GM21786 (cell line): ENCODE measurements around the gene ZNF536.

Source experiments
- ATAC-seq: cut with Tn5 transposase; IDR thresholded peaks from one replicate; pipeline ENCODE4 v1.9.1; 2021; ENCODE audit not compliant: unreplicated experiment

Gene ZNF536

DNA sequence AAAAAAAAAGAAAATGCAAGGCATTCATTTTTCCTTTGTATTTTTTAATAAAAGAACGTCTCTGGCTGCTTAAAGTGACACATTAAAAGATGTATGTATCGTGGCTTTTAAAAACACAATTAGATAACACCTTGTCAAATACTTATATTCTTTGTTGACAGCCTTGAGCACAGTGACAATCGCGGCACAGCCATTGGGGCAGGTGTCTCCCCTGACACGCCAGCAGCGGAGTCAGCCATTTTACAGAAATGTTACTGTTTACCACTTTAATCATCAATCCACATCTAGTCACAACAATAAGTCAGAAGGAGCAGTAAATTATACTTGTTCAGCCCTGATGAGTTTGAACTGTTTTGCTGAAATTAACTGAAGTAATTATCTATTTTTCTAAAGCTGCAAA, 224.1 kb downstream of the ZNF536 start:
- no peak for ATAC-seq

- no peak for ATAC-seq
These were observed 224.7 kb downstream of the ZNF536 start for GRCh38 chr19:30596813-30597399.

- no peak for ATAC-seq
These were observed 226.5 kb downstream of the ZNF536 start for GRCh38 chr19:30598688-30599087.

DNA sequence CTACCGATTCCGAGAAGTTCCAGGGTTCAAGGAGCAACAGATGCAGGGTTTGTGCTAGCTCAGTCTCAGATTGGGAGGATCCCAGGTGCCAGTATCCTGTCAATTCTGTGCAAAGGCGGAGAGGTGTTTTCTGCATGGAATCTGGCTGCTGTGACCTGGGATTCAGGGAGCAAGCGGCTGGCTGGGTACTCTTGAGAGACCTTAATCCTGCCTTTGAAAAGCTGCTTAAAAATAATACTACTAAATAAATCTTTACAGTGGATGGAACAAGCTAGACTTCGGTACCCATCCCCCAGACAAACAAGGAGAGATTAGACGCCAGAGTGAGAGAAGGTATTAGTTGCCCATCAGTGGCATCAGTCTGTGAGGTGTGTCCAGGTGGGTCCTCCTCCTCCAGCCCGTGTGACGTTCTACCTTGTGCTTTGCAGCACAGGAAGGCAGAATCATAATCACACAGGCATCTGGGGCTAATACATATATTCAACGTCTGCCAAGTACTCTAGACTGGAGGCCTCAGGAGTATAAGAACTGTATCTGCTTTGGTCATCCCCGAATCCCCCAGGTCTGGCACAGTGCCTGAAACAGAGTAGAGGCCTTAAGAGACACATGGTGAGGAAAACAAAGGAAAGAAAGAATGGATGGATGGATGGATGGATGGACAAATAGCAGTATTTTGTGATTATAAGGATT, 230.6 kb downstream of the ZNF536 start:
- ATAC-seq: no peak

DNA sequence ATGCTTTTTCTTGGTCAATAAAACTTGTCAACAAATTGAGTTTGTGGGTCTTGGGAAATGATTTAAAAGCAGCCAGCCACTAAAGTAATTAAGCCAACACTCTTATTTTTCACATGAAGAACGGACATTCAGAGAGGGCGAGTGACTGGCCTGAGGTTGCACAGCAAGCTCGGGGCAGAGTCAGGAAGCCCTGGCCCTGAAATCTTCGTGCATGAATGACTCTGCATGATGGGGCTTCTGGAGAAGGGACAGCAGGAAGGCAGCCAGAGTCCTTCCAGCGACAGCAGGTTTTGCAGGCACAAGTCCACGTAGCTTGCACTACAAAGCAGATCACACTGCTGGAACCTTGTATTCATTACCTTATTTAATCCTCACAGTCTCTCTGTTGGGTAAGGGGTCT, 232.5 kb downstream of the ZNF536 start:
- ATAC-seq: no peak

DNA sequence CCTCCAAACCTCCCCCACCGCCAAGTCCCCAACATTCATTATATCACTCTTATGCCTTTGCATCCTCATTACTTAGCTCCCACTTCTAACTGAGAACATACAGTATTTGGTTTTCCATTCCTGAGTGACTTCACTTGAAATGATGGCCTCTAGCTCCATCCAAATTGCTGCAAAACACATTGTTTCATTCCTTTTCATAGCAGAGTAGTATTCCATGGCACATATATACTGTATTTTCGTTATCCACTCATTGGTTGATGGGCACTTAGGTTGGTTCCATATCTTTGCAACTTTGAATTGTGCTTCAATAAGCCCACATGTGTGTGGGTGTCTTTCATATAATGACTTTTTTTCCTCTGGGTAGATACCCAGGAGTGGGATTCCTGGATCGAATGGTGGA, 233.1 kb downstream of the ZNF536 start:
- ATAC-seq: no peak

GRCh38 chr19:30606114-30607050, 234.2 kb downstream of the ZNF536 start:
- no peak for ATAC-seq
